K562 (cell line): ENCODE measurements around the gene IBA57. TPM values are rescaled to one million over a fixed set of nuclear protein-coding genes. Genes with fewer than 3 reads are reported as not detected.

Experiments
- ATAC-seq: fragments of 200-7000 bp; cut with Tn5 transposase; 3 replicates; pipeline ENCODE4 v1.9.1; 2020; ENCODE audit warnings: moderate library complexity
- BruUV-seq: library from RNA; stranded (reverse); fragments of 400-500 nt; replicated peaks from 2 replicates; lab custom pipeline; 2021; lab: Mats Ljungman, UMichigan
- CTCF ChIA-PET: fragments of 300-600 bp; formaldehyde crosslinking; extraction: SDS; loops from one replicate; lab custom pipeline; 2021; ENCODE audit warnings: low intra/inter-chr PET ratio; lab: Yijun Ruan, JAX
- POLR2A ChIA-PET: fragments of 300-600, 350-650 bp; sonication (Branson Sonifier 250); formaldehyde crosslinking; extraction: SDS; loops from one replicate; lab custom pipeline; 2021; ENCODE audit warnings: antibody characterized with exemption, inconsistent platforms; lab: Yijun Ruan, JAX
- DNase-seq, 4 experiments: peaks; one replicate each; pipeline versions ENCODE4 v3.0.0 to v3.0.0-alpha.2; 2011 to 2018; ENCODE audit warnings: low spot score in 3 of 4, mixed read lengths in 3 of 4; ENCODE audit errors: extremely low read depth in 1 of 4
- FAIRE-seq: peaks from 2 replicates; lab custom pipeline; 2011; peaks lifted over from hg19 to GRCh38; lab: Jason Lieb, UNC
- H2AFZ ChIP-seq: 2 replicates; pipeline ENCODE4 v1.6.0; 2011; ENCODE audit warnings: low read depth, low read length, control low read depth, inconsistent platforms
- H3K27ac ChIP-seq: fragments of 200-600 bp; 3 replicates; pipeline ENCODE4 v1.8.0; 2011; ENCODE audit warnings: low read depth, mild to moderate bottlenecking, control low read depth, inconsistent platforms, low read length, moderate library complexity, mixed read lengths; ENCODE audit errors: extremely low read depth
- H3K27me3 ChIP-seq, 2 experiments: fragments of 300-600 bp in 1 of 2; 2 replicates in 1 of 2; 3 replicates in 1 of 2; pipeline versions ENCODE4 v1.6.0 to v1.8.0; 2011; ENCODE audit warnings: inconsistent platforms in 2 of 2, low read length in 2 of 2, mild to moderate bottlenecking in 1 of 2, mixed read lengths in 1 of 2, moderate library complexity in 1 of 2; ENCODE audit not compliant: control insufficient read depth in 2 of 2, insufficient read depth in 2 of 2
- H3K36me3 ChIP-seq: fragments of 300-600 bp; 3 replicates; pipeline ENCODE4 v1.8.0; 2011; ENCODE audit warnings: mild to moderate bottlenecking, low read length, inconsistent platforms; ENCODE audit not compliant: control insufficient read depth, insufficient read depth
- H3K4me1 ChIP-seq, 2 experiments: fragments of 200-600 bp in 1 of 2; replicated peaks in 1 of 2; 2 replicates in 1 of 2; 3 replicates in 1 of 2; pipeline versions ENCODE4 v1.5.1 to v1.8.0; 2011; ENCODE audit warnings: inconsistent platforms in 2 of 2, low read length in 2 of 2, mild to moderate bottlenecking in 1 of 2, mixed read lengths in 1 of 2, moderate library complexity in 1 of 2; ENCODE audit not compliant: control insufficient read depth in 2 of 2, insufficient read depth in 2 of 2
- H3K4me2 ChIP-seq: 2 replicates; pipeline ENCODE4 v1.6.1; 2011; ENCODE audit warnings: low read length, control low read depth, inconsistent platforms, mixed read lengths; ENCODE audit not compliant: insufficient read depth
- H3K4me3 ChIP-seq: fragments of 200-600 bp; sonication (generic), shearing (Covaris generic); 2 replicates; pipeline ENCODE4 v1.5.1; 2016; ENCODE audit warnings: control low read depth, inconsistent platforms
- H3K79me2 ChIP-seq: fragments of 200-600 bp; 3 replicates; pipeline ENCODE4 v1.8.0; 2011; ENCODE audit warnings: low read length, inconsistent platforms; ENCODE audit not compliant: control insufficient read depth, insufficient read depth
- H3K9ac ChIP-seq, 2 experiments: 2 replicates each; pipeline versions ENCODE4 v1.6.0 to v1.6.1; 2011; ENCODE audit warnings: low read depth in 2 of 2, low read length in 2 of 2, control low read depth in 1 of 2, inconsistent platforms in 1 of 2, mild to moderate bottlenecking in 1 of 2, mixed read lengths in 1 of 2; ENCODE audit not compliant: insufficient read depth in 1 of 2
- H3K9me1 ChIP-seq: one replicate; pipeline ENCODE4 v1.6.0; 2011; ENCODE audit warnings: inconsistent platforms, mild to moderate bottlenecking, low read length, moderate library complexity; ENCODE audit not compliant: control insufficient read depth, insufficient read depth
- H3K9me3 ChIP-seq: replicated peaks from 2 replicates; pipeline ENCODE4 v1.5.1; 2011; ENCODE audit warnings: low read depth, low read length, inconsistent platforms; ENCODE audit not compliant: control insufficient read depth, insufficient read depth
- H4K20me1 ChIP-seq: replicated peaks from 2 replicates; pipeline ENCODE4 v1.6.1; 2011; ENCODE audit warnings: low read length, inconsistent platforms, mixed read lengths; ENCODE audit not compliant: control insufficient read depth, insufficient read depth
- BHLHE40 ChIP-seq: IDR thresholded peaks from 2 replicates; pipeline ENCODE4 v1.6.1; 2011; ENCODE audit warnings: low read length, improper control_type of control experiment
- COPS2 ChIP-seq: fragments of 450-650 bp; conservative IDR thresholded peaks from 2 replicates; pipeline ENCODE4 v1.6.1; 2016; ENCODE audit warnings: mild to moderate bottlenecking, moderate library complexity
- DPF2 ChIP-seq: fragments of 450-650 bp; IDR thresholded peaks from 2 replicates; pipeline ENCODE4 v1.6.1; 2016
- JUNB ChIP-seq: fragments of 450-650 bp; formaldehyde crosslinking; conservative IDR thresholded peaks from 2 replicates; pipeline ENCODE4 v1.4.0; 2020; ENCODE audit warnings: mild to moderate bottlenecking
- KAT2B ChIP-seq: IDR thresholded peaks from one replicate; pipeline ENCODE4 v1.6.1; 2012; ENCODE audit warnings: low read depth, mild to moderate bottlenecking, control low read depth, inconsistent platforms, low read length, moderate library complexity
- KDM2B ChIP-seq: fragments of 250-450 bp; sonication (Bioruptor Pico); IDR thresholded peaks from 2 replicates; pipeline ENCODE4 v1.8.0; 2021; ENCODE audit warnings: mild to moderate bottlenecking, moderate library complexity
- KLF16 ChIP-seq: IDR thresholded peaks from 2 replicates; pipeline ENCODE4 v1.6.1; 2016; ENCODE audit warnings: antibody characterized with exemption
- MCM5 ChIP-seq: fragments of 450-650 bp; IDR thresholded peaks from 2 replicates; pipeline ENCODE4 v1.6.1; 2016; ENCODE audit warnings: low read depth
- NFE2L1 ChIP-seq: fragments of 450-650 bp; IDR thresholded peaks from 2 replicates; pipeline ENCODE4 v1.6.1; 2016; ENCODE audit warnings: missing genetic modification characterization, low read depth, mild to moderate bottlenecking, missing compliant biosample characterization, moderate library complexity, borderline replicate concordance
- RBM22 ChIP-seq: fragments of 200-400 bp; formaldehyde crosslinking; IDR thresholded peaks from 2 replicates; pipeline ENCODE4 v1.6.1; 2018; ENCODE audit warnings: low read length, low read depth; ENCODE audit not compliant: poor library complexity, severe bottlenecking
- SMAD4 ChIP-seq: fragments of 250-450 bp; sonication (Bioruptor Pico); conservative IDR thresholded peaks from 2 replicates; pipeline ENCODE4 v1.8.0; 2021; ENCODE audit warnings: inconsistent platforms, mild to moderate bottlenecking, moderate library complexity
- SNIP1 ChIP-seq: fragments of 450-650 bp; IDR thresholded peaks from 2 replicates; pipeline ENCODE4 v1.7.1; 2017; ENCODE audit warnings: low read depth, mild to moderate bottlenecking
- SUPT5H ChIP-seq: fragments of 450-650 bp; IDR thresholded peaks from 2 replicates; pipeline ENCODE4 v1.6.1; 2016
- ZBTB33 ChIP-seq: sonication (generic); formaldehyde crosslinking; IDR thresholded peaks from 2 replicates; pipeline ENCODE4 v1.8.1; 2023; ENCODE audit warnings: mild to moderate bottlenecking, missing genetic modification reagents
- ZNF263 ChIP-seq: sonication (generic); formaldehyde crosslinking; IDR thresholded peaks from 2 replicates; pipeline ENCODE4 v1.8.0; 2022; ENCODE audit warnings: mild to moderate bottlenecking, missing genetic modification reagents, borderline replicate concordance
- ZNF592 ChIP-seq: fragments of 450-650 bp; IDR thresholded peaks from 2 replicates; pipeline ENCODE4 v1.6.1; 2017; ENCODE audit warnings: antibody characterized with exemption, mild to moderate bottlenecking
- WGBS: fragments of 100-300 bp; shearing (Covaris generic); methylation state at CpG from one replicate; pipeline ENCODE4 v1.1.6; 2016; ENCODE audit warnings: low coverage, mixed read lengths; ENCODE audit not compliant: insufficient coverage; ENCODE audit errors: missing lambda C conversion rate; 5-methylcytosine and 5-hydroxymethylcytosine counted together
- in situ Hi-C: fragments of 300-500 bp; cut with MboI; formaldehyde crosslinking; loops from 4 replicates; pipeline ENCODE4 v1.15.0; 2018; ENCODE audit warnings: inconsistent platforms, mixed read lengths
- intact Hi-C: fragments of 100-400 bp; cut with micrococcal nuclease; formaldehyde crosslinking; loops from 2 replicates; pipeline ENCODE4 v1.14.2; 2022
- polyA plus RNA-seq, 8 experiments: library from polyadenylated mRNA; depleted of rRNA in 4 of 8; stranded (reverse) in 5 of 8; unstranded in 3 of 8; fragments of >200 nt; fragmentation: Nextera tagmentation in 2 of 8; fragmentation: Illumina TruSeq in 1 of 8; extraction: Ambion mirVana in 2 of 8; extraction: Trizol in 1 of 8; gene quantifications; 2 replicates each; pipeline versions ENCODE4 v1.2.1 to v1.2.3, GENCODE V29; 2011 to 2014; ENCODE audit warnings: inconsistent platforms in 1 of 8, missing spikeins in 1 of 8
- total RNA-seq, 7 experiments: library from RNA; depleted of rRNA in 6 of 7; stranded (reverse); fragments of >200 nt in 6 of 7; fragmentation: Illumina TruSeq in 2 of 7; extraction: Trizol in 2 of 7; gene quantifications; 2 replicates each; pipeline versions ENCODE4 v1.2.1 to v1.2.3, GENCODE V29; 2011 to 2021; ENCODE audit warnings: low replicate concordance in 1 of 7

IBA57 gene
- total and polyA plus RNA-seq, 9 of the 15 experiments (the other 6 are each of a cell fraction or from before 2014, with no cell fraction given) = 0.77 to 15.5 (median 2.7) TPM

- Histone ChIP-seq H3K4me2 (no peak within 1 kb of the TSS; the same call in 1 of the 2 replicates), H3K27me3 (no peaks in the 10 kb centered on the region), H3K9ac (peak within 1 kb of the TSS; percentile 31 to 91; a peak in 3 of 4 replicates), H3K4me3 (no peak within 1 kb of the TSS), H3K27ac (peak within 1 kb of the TSS; percentile 62), H2AFZ (no peak within 1 kb of the TSS), H3K79me2 (peaks cover 52% of the 10 kb centered on the region), H3K9me1 (peaks cover 12% of the 10 kb centered on the region), H3K9me3 (no peaks in the 10 kb centered on the region), H3K36me3 (peaks cover 39% of the 10 kb centered on the region; the same call in 2 of the 3 replicates), H3K4me1 (peaks cover 37 to 85% of the 10 kb centered on the region in 2 experiments), H4K20me1 (peaks cover 29% of the 10 kb centered on the region)
- ChIA-PET CTCF (no interaction called here), POLR2A (interaction anchor here (0.6 to 2.3 kb wide), 7 partner anchors 9 to 49 kb away, joined by 3 to 11 read pairs (median 6); partner anchors contain the start of gene GUK1)
- WGBS = 60% methylated on average over 5 of the region's 17 CpGs
- DNase-seq (peak; percentile 79 to 83 (median 81)), ATAC-seq (peak; percentile 77), FAIRE-seq (no peak)
- BruUV-seq = no TSS peak
- in situ Hi-C loops = no loop called here
- intact Hi-C loops = no loop called here
- TF ChIP-seq JUNB (CRISPR knock-in tag) = no peak
- peak; percentile 32; the same call in 1 of the 2 replicates for TF ChIP-seq SUPT5H
- no peak for TF ChIP-seq BHLHE40
- no peak for TF ChIP-seq RBM22
- no peak for TF ChIP-seq SNIP1
- TF ChIP-seq ZNF592 = peak; percentile 29; the same call in 1 of the 2 replicates
- 0 out of 2 replicates have a peak, but pooled peaks have one; percentile 19 for TF ChIP-seq DPF2
- TF ChIP-seq ZBTB33 (CRISPR knock-in tag) = 0 out of 2 replicates have a peak, but pooled peaks have one; percentile 17
- no peak for TF ChIP-seq ZNF263 (CRISPR knock-in tag)
- peak; percentile 43; the same call in 1 of the 2 replicates for TF ChIP-seq SMAD4 (CRISPR knock-in tag)
- no peak for TF ChIP-seq COPS2
- no peak for TF ChIP-seq NFE2L1
- no peak for TF ChIP-seq KAT2B
- no peak for TF ChIP-seq KDM2B (CRISPR knock-in tag)
- TF ChIP-seq KLF16 = peak; percentile 91
- no peak for TF ChIP-seq MCM5
Measured at GRCh38 chr1:228149406-228150119, 16.0 kb upstream of the IBA57 start, which contains the start of gene GJC2. GJC2 (plus strand) TSS chr1:228149930; CDS start chr1:228157759, 7,829 bp downstream.
